OCI-LY7 (cell line): ENCODE measurements around the gene CD300C.

Experiments used
- EZH2phosphoT487 ChIP-seq: fragments of 200-600 bp; sonication (generic); IDR thresholded peaks from 2 replicates; pipeline ENCODE4 v1.6.1; 2018; ENCODE audit warnings: low read depth, borderline replicate concordance, mild to moderate bottlenecking, mixed run types, antibody characterized with exemption, low read length, moderate library complexity, mixed read lengths
- TF ChIP-seq, protein P1 (sequence below): fragments of 200-600 bp; sonication (generic); conservative IDR thresholded peaks from 2 replicates; pipeline ENCODE4 v1.5.1; 2014; ENCODE audit warnings: mild to moderate bottlenecking, antibody characterized with exemption, low read length, moderate library complexity, mixed read lengths

GRCh38 chr17:74497471-74497870 lies 48.4 kb downstream of the CD300C start:
- TF ChIP-seq, protein P1, sequence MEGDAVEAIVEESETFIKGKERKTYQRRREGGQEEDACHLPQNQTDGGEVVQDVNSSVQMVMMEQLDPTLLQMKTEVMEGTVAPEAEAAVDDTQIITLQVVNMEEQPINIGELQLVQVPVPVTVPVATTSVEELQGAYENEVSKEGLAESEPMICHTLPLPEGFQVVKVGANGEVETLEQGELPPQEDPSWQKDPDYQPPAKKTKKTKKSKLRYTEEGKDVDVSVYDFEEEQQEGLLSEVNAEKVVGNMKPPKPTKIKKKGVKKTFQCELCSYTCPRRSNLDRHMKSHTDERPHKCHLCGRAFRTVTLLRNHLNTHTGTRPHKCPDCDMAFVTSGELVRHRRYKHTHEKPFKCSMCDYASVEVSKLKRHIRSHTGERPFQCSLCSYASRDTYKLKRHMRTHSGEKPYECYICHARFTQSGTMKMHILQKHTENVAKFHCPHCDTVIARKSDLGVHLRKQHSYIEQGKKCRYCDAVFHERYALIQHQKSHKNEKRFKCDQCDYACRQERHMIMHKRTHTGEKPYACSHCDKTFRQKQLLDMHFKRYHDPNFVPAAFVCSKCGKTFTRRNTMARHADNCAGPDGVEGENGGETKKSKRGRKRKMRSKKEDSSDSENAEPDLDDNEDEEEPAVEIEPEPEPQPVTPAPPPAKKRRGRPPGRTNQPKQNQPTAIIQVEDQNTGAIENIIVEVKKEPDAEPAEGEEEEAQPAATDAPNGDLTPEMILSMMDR: no peak
- TF ChIP-seq EZH2phosphoT487: no peak
